ENCODE data around the gene OTOS. TPM values are rescaled to one million over a fixed set of nuclear protein-coding genes. Genes with fewer than 3 reads are reported as not detected.

The OTOS gene
- total RNA-seq, 1 experiment from 2014 or later = not detected

DNA sequence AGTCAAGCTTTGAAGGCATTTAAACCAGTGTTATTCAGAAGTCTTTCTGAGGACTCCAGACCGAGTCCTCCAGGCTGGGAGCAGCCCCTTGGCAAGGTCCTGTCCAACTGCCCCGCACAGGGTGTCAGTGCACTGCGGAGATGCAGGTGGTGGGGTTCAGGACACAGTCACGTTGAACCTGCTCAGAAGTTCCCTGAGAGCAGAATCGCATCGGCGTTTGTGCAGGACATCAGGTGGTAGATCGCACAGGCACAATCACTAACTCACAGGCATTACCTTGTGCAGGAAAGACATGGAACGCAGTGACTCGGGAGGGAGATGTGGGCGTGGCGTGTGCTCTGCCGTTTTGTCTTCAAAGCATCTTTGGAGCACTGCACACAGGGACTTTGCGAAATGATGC, 14.7 kb downstream of the OTOS start:
- Histone ChIP-seq H3K4me3 (replicated peaks in 1 of 2; ENCODE audit: low read depth in 1 of 2, low read length in 2 of 2) (no peak overlapping the region), H3K79me2 (ENCODE audit: insufficient read depth, low read length) (no peaks in the 10 kb centered on the region), H3K4me1 (ENCODE audit: control insufficient read depth in 1 of 2, insufficient read depth in 2 of 2, low read length in 2 of 2) (no peaks in the 10 kb centered on the region), H3K9me3 (ENCODE audit: control insufficient read depth in 1 of 2, insufficient read depth in 1 of 2, low read depth in 1 of 2, low read length in 2 of 2) (no peaks in the 10 kb centered on the region), H3K27ac (ENCODE audit: low read depth, low read length) (no peak overlapping the region), H3K9me2 (ENCODE audit: insufficient read depth) (no peaks in the 10 kb centered on the region), H3K27me3 (ENCODE audit: insufficient read depth, low read length) (no peaks in the 10 kb centered on the region; the same call in 1 of the 2 replicates), H3K9ac (ENCODE audit: low read length) (no peak overlapping the region), H3K36me3 (ENCODE audit: control insufficient read depth in 1 of 2, insufficient read depth in 2 of 2, low read length in 2 of 2) (peaks cover 12 to 21% of the 10 kb centered on the region in 2 experiments; a peak in 3 of 4 replicates), H2AFZ (ENCODE audit: low read depth, low read length, poor library complexity, severe bottlenecking) (no peak overlapping the region), H4K20me1 (ENCODE audit: insufficient read depth) (no peaks in the 10 kb centered on the region), H3K4me2 (ENCODE audit: low read length) (no peak overlapping the region)
- ChIA-PET CTCF (no interaction called here), RAD21 (ENCODE audit: low non-redundant PET in 1 of 2, low total read pairs in 2 of 2, uncharacterized antibody in 2 of 2, unreplicated experiment in 2 of 2) (interaction anchor here in 1 of 2 experiments (0.8 kb wide), 1 partner anchor 18 kb away, joined by 3 read pairs; no protein-coding TSS in a partner anchor), POLR2A (no interaction called here)
- intact Hi-C loops (cut with micrococcal nuclease) = no loop called here
- BruUV-seq (replicated peaks) = no TSS peak
- ATAC-seq = no peak
- no peak for DNase-seq (ENCODE audit: low read depth, low spot score)
- TF ChIP-seq EGR1 (IDR thresholded peaks at IDR 0.05; ENCODE audit: low read depth) (no peak), SIN3A (IDR thresholded peaks at IDR 0.05; ENCODE audit: low read depth) (no peak), CBX3 (IDR thresholded peaks at IDR 0.05; ENCODE audit: low read depth) (no peak), MAX (IDR thresholded peaks at IDR 0.05) (no peak), YY1 (IDR thresholded peaks at IDR 0.05; ENCODE audit: extremely low read depth, insufficient replicate concordance, low read depth, low read length) (no peak), CEBPB (IDR thresholded peaks at IDR 0.05; ENCODE audit: low read depth) (no peak), EZH2 (IDR thresholded peaks at IDR 0.05) (no peak), ZBTB33 (IDR thresholded peaks at IDR 0.05; ENCODE audit: extremely low read depth, insufficient replicate concordance, low read length) (no peak)

DNA sequence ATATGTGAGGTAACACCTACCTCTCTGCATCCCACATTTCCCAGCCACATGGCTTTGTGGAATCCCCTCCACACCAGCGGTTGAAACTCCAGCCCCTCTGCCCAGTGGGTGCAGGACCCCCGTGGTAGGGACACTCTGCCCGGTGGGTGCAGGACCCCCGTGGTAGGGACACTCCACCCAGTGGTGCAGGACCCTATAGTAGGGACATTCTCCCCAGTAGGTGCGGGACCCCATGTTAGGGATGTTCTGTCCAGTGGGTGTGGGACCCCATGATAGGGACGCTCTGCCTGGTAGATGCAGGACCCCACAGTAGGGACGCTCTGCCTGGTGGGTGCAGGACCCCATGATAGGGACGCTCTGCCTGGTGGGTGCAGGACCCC, 15.8 kb downstream of the OTOS start:
- no peaks in the 10 kb centered on the region for H3K9me3 ChIP-seq (ENCODE audit: control insufficient read depth in 1 of 2, insufficient read depth in 1 of 2, low read depth in 1 of 2, low read length in 2 of 2)
- DNase-seq (ENCODE audit: low read depth, low spot score) (no peak), ATAC-seq (no peak)
- no peaks in the 10 kb centered on the region for H3K4me1 ChIP-seq (ENCODE audit: control insufficient read depth in 1 of 2, insufficient read depth in 2 of 2, low read length in 2 of 2)
- H3K4me3 ChIP-seq (replicated peaks in 1 of 2; ENCODE audit: low read depth in 1 of 2, low read length in 2 of 2) = no peak overlapping the region
- H3K27ac ChIP-seq (ENCODE audit: low read depth, low read length) = no peak overlapping the region
- peaks cover 1 to 12% of the 10 kb centered on the region in 2 experiments; a peak in 3 of 4 replicates for H3K36me3 ChIP-seq (ENCODE audit: control insufficient read depth in 1 of 2, insufficient read depth in 2 of 2, low read length in 2 of 2)
- no peaks in the 10 kb centered on the region for H4K20me1 ChIP-seq (ENCODE audit: insufficient read depth)
- no peaks in the 10 kb centered on the region; the same call in 1 of the 2 replicates for H3K27me3 ChIP-seq (ENCODE audit: insufficient read depth, low read length)
- TF ChIP-seq EZH2phosphoT487 (IDR thresholded peaks at IDR 0.05; ENCODE audit: borderline replicate concordance) (no peak), EZH2 (IDR thresholded peaks at IDR 0.05) (no peak), ZBTB33 (IDR thresholded peaks at IDR 0.05; ENCODE audit: extremely low read depth, insufficient replicate concordance, low read length) (no peak), ZFX (IDR thresholded peaks at IDR 0.05) (no peak), CEBPB (IDR thresholded peaks at IDR 0.05; ENCODE audit: low read depth) (no peak), EGR1 (IDR thresholded peaks at IDR 0.05; ENCODE audit: low read depth) (no peak), YY1 (IDR thresholded peaks at IDR 0.05; ENCODE audit: extremely low read depth, insufficient replicate concordance, low read depth, low read length) (no peak)
- H3K9ac ChIP-seq (ENCODE audit: low read length) = no peak overlapping the region
- H3K4me2 ChIP-seq (ENCODE audit: low read length) = no peak overlapping the region
- RAD21 ChIA-PET (ENCODE audit: low non-redundant PET in 1 of 2, low total read pairs in 2 of 2, uncharacterized antibody in 2 of 2, unreplicated experiment in 2 of 2) = no interaction called here
- H2AFZ ChIP-seq (ENCODE audit: low read depth, low read length, poor library complexity, severe bottlenecking) = no peak overlapping the region
- BruUV-seq (replicated peaks) = no TSS peak
- CTCF ChIA-PET = no interaction called here
- H3K9me2 ChIP-seq (ENCODE audit: insufficient read depth) = no peaks in the 10 kb centered on the region
- H3K79me2 ChIP-seq (ENCODE audit: insufficient read depth, low read length) = no peaks in the 10 kb centered on the region
- intact Hi-C loops (cut with micrococcal nuclease) = no loop called here
- POLR2A ChIA-PET = no interaction called here

Data from HCT116 (cell line).